ENCODE results near the gene NOP58.

NOP58 gene

DNA sequence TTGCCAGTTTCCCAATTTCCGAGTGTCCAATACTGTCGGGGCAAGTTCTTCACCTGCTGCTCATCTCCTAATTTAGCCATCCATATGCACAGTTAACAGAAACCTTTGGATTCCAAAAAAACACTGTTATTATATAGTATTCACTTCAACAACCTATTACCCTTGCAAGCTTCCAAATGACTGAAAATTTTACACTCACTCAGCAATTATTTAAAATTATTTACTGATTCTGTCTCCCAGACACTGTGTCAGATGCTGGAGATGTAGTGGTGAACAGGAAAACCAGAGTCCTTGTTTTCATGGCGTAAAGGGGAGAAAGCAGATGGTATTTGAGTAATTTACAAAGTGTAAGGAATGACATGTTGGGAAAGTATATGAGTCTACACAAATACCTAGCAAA lies 56.9 kb downstream of the NOP58 start:
- no peaks in the 10 kb centered on the region for H3K9me3 Mint-ChIP-seq
- no peaks in the 10 kb centered on the region for H3K27me3 Mint-ChIP-seq
- DNase-seq: no peak
- peaks cover 7% of the 10 kb centered on the region for H3K36me3 Mint-ChIP-seq (ENCODE audit: insufficient read depth)
- no peak overlapping the region for H3K4me3 Mint-ChIP-seq
- no peak overlapping the region for H3K27ac Mint-ChIP-seq
- ATAC-seq (replicated peaks): no peak
- H3K4me1 Mint-ChIP-seq (ENCODE audit: low read depth in 2 of 2): no peaks in the 10 kb centered on the region

- Mint-ChIP-seq H3K4me3 (no peak overlapping the region), H3K9me3 (no peaks in the 10 kb centered on the region), H3K4me1 (ENCODE audit: low read depth in 2 of 2) (no peaks in the 10 kb centered on the region), H3K36me3 (ENCODE audit: insufficient read depth) (peaks cover 7% of the 10 kb centered on the region), H3K27me3 (no peaks in the 10 kb centered on the region), H3K27ac (peak overlapping the region in 1 of 2 donors; percentile 24)
- no peak for DNase-seq
- ATAC-seq (replicated peaks): no peak
These were observed 62.3 kb downstream of the NOP58 start for GRCh38 chr2:202327858-202328257.

DNA sequence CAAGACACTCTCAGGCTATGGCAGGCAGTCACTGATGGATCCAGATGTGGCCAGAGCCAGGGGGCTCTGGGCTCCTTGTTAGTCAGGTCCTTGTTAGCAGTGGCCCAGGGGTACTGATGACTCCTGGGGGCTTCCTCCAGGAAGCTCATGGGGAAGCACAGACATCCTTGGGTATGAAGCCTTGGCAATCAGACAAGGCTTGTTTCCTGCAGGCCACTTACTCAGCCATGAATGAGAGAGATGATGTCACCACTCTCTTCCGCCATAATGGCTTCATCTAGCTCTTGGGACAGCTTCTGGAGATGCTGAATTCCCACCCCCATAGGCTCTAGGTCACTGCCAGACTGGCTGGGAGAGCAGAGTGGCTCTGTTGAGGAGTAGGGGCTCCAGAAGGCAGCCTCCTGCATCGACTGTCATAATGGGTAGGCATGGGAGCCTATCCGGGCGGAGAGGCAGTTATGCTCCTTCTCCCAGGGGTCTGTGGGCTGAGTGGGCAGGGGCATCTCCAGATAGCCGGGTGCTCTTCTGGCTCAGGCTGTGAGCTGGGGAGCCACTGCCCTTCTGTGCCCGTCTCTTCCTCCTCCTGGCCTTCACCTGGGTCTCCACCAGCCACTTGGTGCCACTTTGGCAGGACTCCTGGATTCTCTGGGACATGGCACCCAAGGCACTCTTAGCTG lies 70.4 kb downstream of the NOP58 start:
- no peaks in the 10 kb centered on the region for H3K9me3 Mint-ChIP-seq
- H3K4me1 Mint-ChIP-seq (ENCODE audit: low read depth in 2 of 2): no peaks in the 10 kb centered on the region
- H3K27me3 Mint-ChIP-seq: no peaks in the 10 kb centered on the region
- no peak overlapping the region for H3K4me3 Mint-ChIP-seq
- H3K36me3 Mint-ChIP-seq (ENCODE audit: insufficient read depth): no peaks in the 10 kb centered on the region
- no peak for ATAC-seq (replicated peaks)
- no peak overlapping the region for H3K27ac Mint-ChIP-seq
- DNase-seq: no peak

DNA sequence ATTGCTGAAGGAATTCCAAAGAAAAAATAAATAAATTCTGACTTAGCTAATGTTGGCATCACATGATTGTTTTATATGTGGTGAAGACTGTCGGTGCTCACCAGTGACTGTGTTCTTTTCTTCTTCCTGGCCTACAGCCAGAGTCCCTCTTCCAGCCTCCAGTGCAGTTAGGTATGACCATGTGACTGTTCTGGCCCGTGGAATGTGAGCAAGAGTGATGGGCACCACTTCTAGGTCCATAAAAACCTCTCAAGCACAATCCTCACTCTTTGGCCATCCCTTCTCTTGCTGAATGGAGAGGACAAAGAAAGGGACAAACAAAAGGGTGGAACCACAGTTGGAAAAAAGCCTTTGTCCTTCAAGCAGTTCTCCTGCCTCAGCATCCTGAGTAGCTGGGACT lies 71.6 kb downstream of the NOP58 start:
- no peak overlapping the region for H3K27ac Mint-ChIP-seq
- no peak for ATAC-seq (replicated peaks)
- no peak overlapping the region for H3K4me3 Mint-ChIP-seq

DNA sequence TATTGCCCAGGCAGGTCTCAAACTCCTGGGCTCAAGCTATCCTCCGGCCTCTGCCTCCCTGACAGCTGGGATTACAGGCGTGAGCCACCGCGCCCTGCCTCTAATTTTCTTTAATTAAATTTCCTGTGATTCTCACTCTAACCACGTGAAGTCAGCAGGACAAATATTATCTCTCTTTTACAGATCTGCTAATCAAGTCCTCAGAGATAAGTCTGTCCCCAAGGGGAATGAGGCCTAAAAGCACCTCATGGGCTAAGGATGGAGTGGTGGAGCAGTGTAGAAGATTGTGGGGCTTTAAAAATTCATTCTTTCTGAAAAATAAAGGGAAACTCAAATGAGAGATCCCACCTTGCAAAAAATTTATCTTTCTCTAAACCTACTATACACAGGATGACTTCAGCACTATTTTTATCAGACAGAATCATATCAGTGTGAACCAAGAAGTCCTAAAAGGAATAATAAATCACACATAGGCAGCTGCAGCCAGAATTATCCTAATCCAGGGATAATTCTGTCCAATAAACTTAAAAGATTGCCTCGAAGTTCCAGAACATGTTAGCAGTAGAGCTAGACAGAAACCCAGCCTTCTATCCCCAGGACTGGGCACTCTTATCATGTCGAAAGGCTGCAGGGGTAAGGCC lies 72.3 kb downstream of the NOP58 start:
- ATAC-seq (replicated peaks): no peak
- H3K36me3 Mint-ChIP-seq (ENCODE audit: insufficient read depth): no peaks in the 10 kb centered on the region
- no peaks in the 10 kb centered on the region for H3K9me3 Mint-ChIP-seq
- H3K27me3 Mint-ChIP-seq: no peaks in the 10 kb centered on the region
- no peak overlapping the region for H3K27ac Mint-ChIP-seq
- DNase-seq: no peak
- H3K4me1 Mint-ChIP-seq (ENCODE audit: low read depth in 2 of 2): no peaks in the 10 kb centered on the region
- no peak overlapping the region for H3K4me3 Mint-ChIP-seq

More for the DNA sequence above, 71.6 kb downstream of the NOP58 start:
- H3K9me3 Mint-ChIP-seq: no peaks in the 10 kb centered on the region
- no peaks in the 10 kb centered on the region for H3K27me3 Mint-ChIP-seq
- no peaks in the 10 kb centered on the region for H3K36me3 Mint-ChIP-seq (ENCODE audit: insufficient read depth)
- H3K4me1 Mint-ChIP-seq (ENCODE audit: low read depth in 2 of 2): no peaks in the 10 kb centered on the region
- no peak for DNase-seq

- Mint-ChIP-seq H3K4me1 (ENCODE audit: low read depth in 2 of 2) (no peaks in the 10 kb centered on the region), H3K9me3 (no peaks in the 10 kb centered on the region), H3K27me3 (no peaks in the 10 kb centered on the region), H3K27ac (no peak overlapping the region), H3K36me3 (ENCODE audit: insufficient read depth) (peaks cover 2% of the 10 kb centered on the region), H3K4me3 (no peak overlapping the region)
- DNase-seq (no peak), ATAC-seq (replicated peaks) (no peak)
These were observed 73.7 kb downstream of the NOP58 start for GRCh38 chr2:202339071-202339870.

DNA sequence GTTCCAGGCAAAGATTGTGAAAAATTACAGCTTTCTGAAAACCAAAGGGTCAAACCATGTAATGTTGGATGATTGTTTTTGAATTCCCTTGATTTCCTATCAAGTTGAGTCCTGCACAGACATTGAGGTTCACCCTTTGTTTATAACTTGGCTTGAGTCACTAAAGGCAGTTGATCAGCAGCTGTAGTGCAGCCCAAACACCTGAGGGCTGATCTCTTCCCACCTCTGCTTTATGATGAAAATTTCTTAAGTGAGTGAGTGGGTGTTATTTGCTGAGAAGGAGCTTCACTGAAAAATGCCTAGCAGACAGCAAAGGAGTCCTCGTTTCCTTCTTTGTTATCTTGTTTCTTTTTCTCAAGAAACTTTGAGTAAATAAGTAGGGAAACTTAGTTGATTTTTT lies 78.6 kb downstream of the NOP58 start:
- ATAC-seq (replicated peaks): no peak
- Mint-ChIP-seq H3K27ac (peak overlapping the region in 1 of 2 donors; percentile 31), H3K27me3 (no peaks in the 10 kb centered on the region), H3K4me1 (ENCODE audit: low read depth in 2 of 2) (no peaks in the 10 kb centered on the region), H3K36me3 (ENCODE audit: insufficient read depth) (peaks cover 2% of the 10 kb centered on the region), H3K4me3 (no peak overlapping the region), H3K9me3 (no peaks in the 10 kb centered on the region)
- no peak for DNase-seq

- ATAC-seq (replicated peaks) (no peak), DNase-seq (no peak)
- Mint-ChIP-seq H3K9me3 (no peaks in the 10 kb centered on the region), H3K4me3 (no peak overlapping the region), H3K27ac (no peak overlapping the region), H3K36me3 (ENCODE audit: insufficient read depth) (peaks cover 2% of the 10 kb centered on the region), H3K4me1 (ENCODE audit: low read depth in 2 of 2) (no peaks in the 10 kb centered on the region), H3K27me3 (no peaks in the 10 kb centered on the region)
These were observed 80.6 kb downstream of the NOP58 start for GRCh38 chr2:202346180-202346579.

All from effector memory CD8-positive, alpha-beta T cell (primary cell).